HEK293 (cell line): ENCODE measurements around the gene TMEM87B.

Source experiments
- CTCF ChIA-PET: fragments of 350-600 bp; formaldehyde crosslinking; extraction: SDS; loops from one replicate; lab custom pipeline; 2021; ENCODE audit warnings: antibody characterized with exemption; lab: Yijun Ruan, JAX
- POLR2A ChIA-PET: fragments of 300-600 bp; formaldehyde crosslinking; extraction: SDS; loops from one replicate; lab custom pipeline; 2020; ENCODE audit warnings: antibody characterized with exemption, inconsistent platforms; lab: Yijun Ruan, JAX
- H3K27ac ChIP-seq: fragments of 200-500 bp; sonication (Bioruptor generic); 2 replicates; pipeline ENCODE4 v1.5.1; 2014; ENCODE audit warnings: low read depth, low read length, control low read depth, inconsistent platforms; ENCODE audit errors: extremely low read depth
- H3K36me3 ChIP-seq, 2 experiments: fragments of 200-500 bp in 1 of 2; sonication (Bioruptor generic) in 1 of 2; 1 replicate in 1 of 2; 2 replicates in 1 of 2; pipeline ENCODE4 v1.5.1; 2014 to 2017; ENCODE audit warnings: inconsistent platforms in 2 of 2, low read length in 2 of 2; ENCODE audit not compliant: control insufficient read depth in 2 of 2, insufficient read depth in 1 of 2
- H3K4me1 ChIP-seq: fragments of 200-500 bp; sonication (Bioruptor generic); 2 replicates; pipeline ENCODE4 v1.5.1; 2014; ENCODE audit warnings: mild to moderate bottlenecking, low read length, inconsistent platforms; ENCODE audit not compliant: control insufficient read depth, insufficient read depth
- H3K4me3 ChIP-seq: 2 replicates; pipeline ENCODE4 v1.5.1; 2011; ENCODE audit warnings: low read depth, mild to moderate bottlenecking, control low read depth, low read length, moderate library complexity
- H3K9me3 ChIP-seq: fragments of 200-500 bp; sonication (Bioruptor generic); 2 replicates; pipeline ENCODE4 v1.5.1; 2014; ENCODE audit warnings: low read depth, low read length, inconsistent platforms; ENCODE audit not compliant: control insufficient read depth, insufficient read depth
- BCL11B ChIP-seq: fragments of 450-650 bp; formaldehyde crosslinking; IDR thresholded peaks from 2 replicates; pipeline ENCODE4 v1.5.1; 2016; ENCODE audit warnings: low read depth, missing biosample characterization, missing genetic modification characterization
- BCL6B ChIP-seq: fragments of 450-650 bp; formaldehyde crosslinking; IDR thresholded peaks from 2 replicates; pipeline ENCODE4 v1.5.1; 2017; ENCODE audit warnings: missing biosample characterization, missing genetic modification characterization
- KLF16 ChIP-seq: fragments of 450-650 bp; formaldehyde crosslinking; IDR thresholded peaks from 2 replicates; pipeline ENCODE4 v1.5.1; 2017; ENCODE audit warnings: missing biosample characterization, missing genetic modification characterization
- SALL2 ChIP-seq: fragments of 450-650 bp; formaldehyde crosslinking; IDR thresholded peaks from 2 replicates; pipeline ENCODE4 v1.5.0; 2017; ENCODE audit warnings: missing biosample characterization, mild to moderate bottlenecking, missing genetic modification characterization, borderline replicate concordance
- YY2 ChIP-seq: fragments of 450-650 bp; formaldehyde crosslinking; IDR thresholded peaks from 2 replicates; pipeline ENCODE4 v1.5.1; 2016; ENCODE audit warnings: missing biosample characterization, missing genetic modification characterization
- ZBTB49 ChIP-seq: fragments of 450-650 bp; formaldehyde crosslinking; IDR thresholded peaks from 2 replicates; pipeline ENCODE4 v1.5.1; 2016; ENCODE audit warnings: missing biosample characterization, missing genetic modification characterization, low read depth
- ZFHX2 ChIP-seq: fragments of 450-650 bp; formaldehyde crosslinking; conservative IDR thresholded peaks from 2 replicates; pipeline ENCODE4 v1.5.1; 2016; ENCODE audit warnings: missing biosample characterization, missing genetic modification characterization
- ZNF175 ChIP-seq: fragments of 450-650 bp; formaldehyde crosslinking; IDR thresholded peaks from 2 replicates; pipeline ENCODE4 v1.5.1; 2016; ENCODE audit warnings: missing biosample characterization, missing genetic modification characterization
- ZNF2 ChIP-seq: fragments of 450-650 bp; formaldehyde crosslinking; IDR thresholded peaks from 2 replicates; pipeline ENCODE4 v1.5.1; 2016; ENCODE audit warnings: missing biosample characterization, missing genetic modification characterization
- ZNF248 ChIP-seq: fragments of 450-650 bp; formaldehyde crosslinking; IDR thresholded peaks from 2 replicates; pipeline ENCODE4 v1.5.1; 2017; ENCODE audit warnings: missing biosample characterization, missing genetic modification characterization
- ZNF266 ChIP-seq: fragments of 450-650 bp; formaldehyde crosslinking; IDR thresholded peaks from 2 replicates; pipeline ENCODE4 v1.5.1; 2016; ENCODE audit warnings: missing biosample characterization, missing genetic modification characterization, low read depth
- ZNF280D ChIP-seq: fragments of 450-650 bp; formaldehyde crosslinking; IDR thresholded peaks from 2 replicates; pipeline ENCODE4 v1.5.1; 2016; ENCODE audit warnings: missing biosample characterization, missing genetic modification characterization
- ZNF362 ChIP-seq: fragments of 450-650 bp; formaldehyde crosslinking; IDR thresholded peaks from 2 replicates; pipeline ENCODE4 v1.5.1; 2016; ENCODE audit warnings: missing biosample characterization, missing genetic modification characterization
- ZNF510 ChIP-seq: fragments of 450-650 bp; formaldehyde crosslinking; IDR thresholded peaks from 2 replicates; pipeline ENCODE4 v1.5.1; 2018; ENCODE audit warnings: mild to moderate bottlenecking, missing genetic modification characterization, missing biosample characterization; ENCODE audit not compliant: insufficient replicate concordance
- ZNF768 ChIP-seq: fragments of 450-650 bp; formaldehyde crosslinking; IDR thresholded peaks from 2 replicates; pipeline ENCODE4 v1.5.1; 2018; ENCODE audit warnings: missing biosample characterization, mild to moderate bottlenecking, missing genetic modification characterization
- ZNF785 ChIP-seq: fragments of 450-650 bp; formaldehyde crosslinking; IDR thresholded peaks from 2 replicates; pipeline ENCODE4 v1.5.1; 2016; ENCODE audit warnings: missing biosample characterization, missing genetic modification characterization
- ZSCAN30 ChIP-seq: fragments of 450-650 bp; IDR thresholded peaks from 2 replicates; pipeline ENCODE4 v1.5.1; 2018; ENCODE audit warnings: missing biosample characterization, mild to moderate bottlenecking, missing genetic modification characterization, moderate library complexity

TMEM87B gene

GRCh38 chr2:112144966-112145365, 89.9 kb downstream of the TMEM87B start:
- no peak overlapping the region for H3K27ac ChIP-seq
- H3K4me3 ChIP-seq: no peak overlapping the region
- ChIA-PET CTCF (interaction anchor here (1.0 kb wide), 1 partner anchor 796 kb away, joined by 3 read pairs; no protein-coding TSS in a partner anchor), POLR2A (no interaction called here)
- TF ChIP-seq ZNF266 (tag by site-specific recombination) (no peak), ZNF362 (tag by site-specific recombination) (no peak), KLF16 (no peak), ZFHX2 (tag by site-specific recombination) (no peak), ZNF175 (tag by site-specific recombination) (no peak), ZNF280D (no peak), ZSCAN30 (tag by site-specific recombination) (no peak), SALL2 (tag by site-specific recombination) (no peak), ZNF2 (tag by site-specific recombination) (no peak), YY2 (tag by site-specific recombination) (no peak), BCL11B (tag by site-specific recombination) (no peak), ZNF785 (no peak)
- H3K36me3 ChIP-seq: no peaks in the 10 kb centered on the region
- H3K9me3 ChIP-seq: no peaks in the 10 kb centered on the region
- no peaks in the 10 kb centered on the region for H3K4me1 ChIP-seq

GRCh38 chr2:112147382-112148168, 92.5 kb downstream of the TMEM87B start:
- Histone ChIP-seq H3K36me3 (no peaks in the 10 kb centered on the region), H3K4me1 (no peaks in the 10 kb centered on the region), H3K9me3 (no peaks in the 10 kb centered on the region), H3K27ac (no peak overlapping the region), H3K4me3 (no peak overlapping the region)
- TF ChIP-seq ZNF768 (no peak), ZNF248 (tag by site-specific recombination) (no peak), ZBTB49 (tag by site-specific recombination) (no peak), BCL6B (tag by site-specific recombination) (no peak), ZNF510 (tag by site-specific recombination) (no peak)
- ChIA-PET POLR2A (no interaction called here), CTCF (interaction anchor here (0.7 kb wide), 1 partner anchor 452 kb away, joined by 3 read pairs; no protein-coding TSS in a partner anchor)
